Gastrocnemius medialis (tissue), 4 donors: ENCODE results near the gene ANKRD18B. TPM values are rescaled to one million over a fixed set of nuclear protein-coding genes. Genes with fewer than 3 reads are reported as not detected.

ENCODE experiments used
- ATAC-seq, 2 donors: fragments of 150-250 bp; one replicate each; pipeline ENCODE4 v1.9.1; 2016
- DNase-seq, 2 donors: peaks; one replicate each; pipeline ENCODE4 v3.0.0-alpha.2; 2019
- H3K27ac ChIP-seq, 4 donors: fragments of 200-600 bp; sonication (generic); 1 replicate in 1 of 4; 2 replicates in 3 of 4; pipeline ENCODE4 v1.5.1; 2016 to 2018; ENCODE audit warnings: mild to moderate bottlenecking in 2 of 4, moderate library complexity in 1 of 4
- H3K27me3 ChIP-seq, 3 donors: fragments of 200-600 bp; sonication (generic) in 2 of 3; 1 replicate in 1 of 3; 2 replicates in 2 of 3; pipeline versions ENCODE4 v1.5.1 to v1.6.0; 2016 to 2019; ENCODE audit warnings: mild to moderate bottlenecking in 1 of 3, moderate library complexity in 1 of 3
- H3K36me3 ChIP-seq, 2 donors: fragments of 200-600 bp; sonication (generic) in 1 of 2; one replicate each; pipeline ENCODE4 v1.5.1; 2017 to 2018
- H3K4me1 ChIP-seq, 2 donors: fragments of 200-600 bp; sonication (generic) in 1 of 2; one replicate each; pipeline ENCODE4 v1.5.1; 2016 to 2017; ENCODE audit warnings: mild to moderate bottlenecking in 2 of 2
- H3K4me3 ChIP-seq, 4 donors: fragments of 200-600 bp; sonication (generic) in 3 of 4; 1 replicate in 1 of 4; 2 replicates in 3 of 4; pipeline ENCODE4 v1.5.1; 2016 to 2019; ENCODE audit warnings: mild to moderate bottlenecking in 2 of 4
- H3K9me3 ChIP-seq, 3 donors: fragments of 200-600 bp; sonication (generic) in 2 of 3; 1 replicate in 1 of 3; 2 replicates in 2 of 3; pipeline ENCODE4 v1.5.1; 2016 to 2019
- POLR2A ChIP-seq, 2 donors: fragments of 450-650 bp; IDR thresholded peaks; one replicate each; pipeline ENCODE4 v1.6.1; 2017; ENCODE audit warnings: antibody characterized with exemption in 2 of 2, mild to moderate bottlenecking in 2 of 2, moderate library complexity in 2 of 2
- in situ Hi-C, 4 donors: fragments of 200-750 bp; cut with MboI; loops; one replicate each; pipeline versions ENCODE4 v1.15.0 to v1.8.0; 2017; ENCODE audit warnings: low sequenced_read_pairs in 4 of 4
- intact Hi-C: fragments of 100-400 bp; cut with DNase I; formaldehyde crosslinking; loops from one replicate; pipeline ENCODE4 v1.15.1; 2023; ENCODE audit warnings: low total_unique reads
- total RNA-seq, 4 donors: library from RNA; depleted of rRNA; stranded (reverse); fragments of >200 nt; gene quantifications; one replicate each; pipeline versions ENCODE4 v1.1.0 to v1.2.3, GENCODE V29; 2016
- TF ChIP-seq, protein P1 (sequence below), 5 experiments: fragments of 450-650 bp in 3 of 5; fragments of 200-600 bp in 2 of 5; sonication (generic) in 2 of 5; IDR thresholded peaks in 4 of 5; conservative IDR thresholded peaks in 1 of 5; 1 replicate in 4 of 5; 2 replicates in 1 of 5; pipeline ENCODE4 v1.5.1; 2016 to 2019; ENCODE audit warnings: antibody characterized with exemption in 5 of 5, mild to moderate bottlenecking in 3 of 5, moderate library complexity in 3 of 5

The ANKRD18B gene
- total RNA-seq, 4 donors from 2014 or later, result 0.22 to 3.9 TPM; not detected in 2

- intact Hi-C loops, result no loop called here
- H3K27ac ChIP-seq, result no peak overlapping the region
- ATAC-seq (no peak), DNase-seq (no peak)
- peaks cover 9 to 16% of the 10 kb centered on the region in 2 donors for H3K4me1 ChIP-seq
- no peak for TF ChIP-seq POLR2A (IDR thresholded peaks at IDR 0.05)
- TF ChIP-seq, protein P1, sequence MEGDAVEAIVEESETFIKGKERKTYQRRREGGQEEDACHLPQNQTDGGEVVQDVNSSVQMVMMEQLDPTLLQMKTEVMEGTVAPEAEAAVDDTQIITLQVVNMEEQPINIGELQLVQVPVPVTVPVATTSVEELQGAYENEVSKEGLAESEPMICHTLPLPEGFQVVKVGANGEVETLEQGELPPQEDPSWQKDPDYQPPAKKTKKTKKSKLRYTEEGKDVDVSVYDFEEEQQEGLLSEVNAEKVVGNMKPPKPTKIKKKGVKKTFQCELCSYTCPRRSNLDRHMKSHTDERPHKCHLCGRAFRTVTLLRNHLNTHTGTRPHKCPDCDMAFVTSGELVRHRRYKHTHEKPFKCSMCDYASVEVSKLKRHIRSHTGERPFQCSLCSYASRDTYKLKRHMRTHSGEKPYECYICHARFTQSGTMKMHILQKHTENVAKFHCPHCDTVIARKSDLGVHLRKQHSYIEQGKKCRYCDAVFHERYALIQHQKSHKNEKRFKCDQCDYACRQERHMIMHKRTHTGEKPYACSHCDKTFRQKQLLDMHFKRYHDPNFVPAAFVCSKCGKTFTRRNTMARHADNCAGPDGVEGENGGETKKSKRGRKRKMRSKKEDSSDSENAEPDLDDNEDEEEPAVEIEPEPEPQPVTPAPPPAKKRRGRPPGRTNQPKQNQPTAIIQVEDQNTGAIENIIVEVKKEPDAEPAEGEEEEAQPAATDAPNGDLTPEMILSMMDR (IDR thresholded peaks at IDR 0.05 in 4 of 5, conservative IDR thresholded peaks at IDR 0.05 in 1 of 5), result no peak
- no peak overlapping the region for H3K4me3 ChIP-seq
- no peaks in the 10 kb centered on the region for H3K27me3 ChIP-seq
- no peaks in the 10 kb centered on the region for H3K9me3 ChIP-seq
- in situ Hi-C loops, result loop anchor here in 1 of 4 donors (5.0 kb wide), 1 partner anchor 102 kb away; no protein-coding TSS in a partner anchor
- H3K36me3 ChIP-seq, result no peaks in the 10 kb centered on the region
Measured at GRCh38 chr9:33619666-33620404, 95.8 kb downstream of the ANKRD18B start.

DNA sequence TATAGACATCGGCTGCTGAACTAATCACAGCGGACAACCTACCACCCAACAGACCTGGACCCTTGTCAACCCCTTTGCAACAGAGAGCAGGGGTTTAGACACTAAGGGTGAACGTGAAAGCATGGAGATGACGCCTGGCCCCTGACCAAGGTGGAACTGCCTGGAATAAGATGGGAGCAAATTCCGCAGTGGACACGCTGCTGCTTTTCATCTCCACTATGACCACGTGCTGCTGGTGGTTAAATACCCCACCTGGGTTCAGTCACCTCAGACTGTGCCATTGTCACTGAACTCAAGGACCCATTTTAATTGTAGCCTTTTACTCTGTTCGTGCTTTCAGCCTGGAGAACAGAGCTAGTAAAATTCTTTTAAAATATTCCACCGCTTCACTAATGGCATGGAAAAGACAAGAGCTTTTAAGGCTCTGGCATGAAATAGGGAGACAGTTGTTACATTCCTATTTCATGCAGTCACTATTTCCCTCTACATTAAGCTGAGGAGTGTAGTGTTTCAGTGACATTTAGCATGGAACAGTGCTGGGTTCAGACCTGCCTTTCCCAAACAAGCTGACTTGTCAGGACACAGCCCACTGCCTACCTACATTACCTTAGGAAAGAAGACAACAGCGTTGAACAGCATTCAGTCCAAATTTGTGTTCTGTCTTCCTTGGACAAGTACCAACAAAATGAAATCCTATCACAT, 96.8 kb downstream of the ANKRD18B start:
- H3K9me3 ChIP-seq, result no peaks in the 10 kb centered on the region
- ATAC-seq (peak; percentile 57 to 67), DNase-seq (no peak)
- no peaks in the 10 kb centered on the region for H3K36me3 ChIP-seq
- intact Hi-C loops (no loop called here), in situ Hi-C loops (loop anchor here in 1 of 4 donors (5.0 kb wide), 1 partner anchor 101 kb away; no protein-coding TSS in a partner anchor)
- H3K4me1 ChIP-seq, result peaks cover 9 to 16% of the 10 kb centered on the region in 2 donors
- no peaks in the 10 kb centered on the region for H3K27me3 ChIP-seq
- TF ChIP-seq, protein P1 (IDR thresholded peaks at IDR 0.05 in 4 of 5, conservative IDR thresholded peaks at IDR 0.05 in 1 of 5), result no peak
- no peak for TF ChIP-seq POLR2A (IDR thresholded peaks at IDR 0.05)
- peak overlapping the region in 1 of 4 donors; percentile 48 for H3K27ac ChIP-seq
- H3K4me3 ChIP-seq, result no peak overlapping the region

Other genes starting within 250 kb of the ANKRD18B start
- gene NFX1, start 233.7 kb upstream of the ANKRD18B start, total RNA-seq, result 10 to 100 TPM; 29.8 to 52.0 (median 40.6) TPM
- gene AQP7, start 121.7 kb upstream of the ANKRD18B start, total RNA-seq, result 10 to 100 TPM in 1 of 4 donors, 1 to 10 TPM in 3; 2.1 to 10.7 (median 4.1) TPM
- gene AQP3, start 76.7 kb upstream of the ANKRD18B start, total RNA-seq, result 10 to 100 TPM in 2 of 4 donors, 1 to 10 TPM in 2; 1.7 to 24.2 (median 13.5) TPM
- gene NOL6, start 50.3 kb upstream of the ANKRD18B start, total RNA-seq, result 10 to 100 TPM; 18.1 to 36.3 (median 29.1) TPM